GM19324 (cell line): ENCODE data around the gene PCMTD2.

ENCODE experiments used
- ATAC-seq: cut with Tn5 transposase; IDR thresholded peaks from one replicate; pipeline ENCODE4 v1.9.1; 2021; ENCODE audit warnings: mild to moderate bottlenecking, moderate library complexity; ENCODE audit not compliant: unreplicated experiment, low FRiP score

The PCMTD2 gene

GRCh38 chr20:64238115-64238825 lies 17.3 kb upstream of the PCMTD2 start:
- no peak for ATAC-seq

DNA sequence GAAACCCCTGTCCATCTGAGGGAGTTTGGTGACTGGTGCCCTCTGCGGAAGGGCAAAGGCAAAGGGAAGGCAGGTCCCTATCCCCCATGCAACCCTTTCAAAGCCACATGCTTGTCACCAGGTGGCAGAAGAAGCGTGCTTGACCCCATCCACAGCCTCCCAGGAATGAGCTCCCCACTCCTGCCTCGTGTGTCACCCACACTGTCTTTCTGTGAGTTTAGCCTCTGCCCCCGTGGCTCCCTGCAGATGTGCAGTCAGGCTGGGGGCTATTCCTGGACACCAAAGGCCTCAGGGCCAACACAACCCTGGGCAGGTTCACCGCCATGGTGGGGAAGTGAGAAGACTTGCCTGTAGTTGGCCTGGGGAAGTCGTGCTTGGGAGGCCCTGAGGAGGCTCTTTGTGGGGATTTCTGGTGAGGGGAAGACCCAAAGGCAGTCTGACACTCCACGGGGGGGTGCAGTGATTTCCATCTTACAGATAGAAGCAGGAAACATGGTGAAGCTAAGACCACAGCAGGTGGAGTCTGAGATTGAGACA lies 16.6 kb upstream of the PCMTD2 start:
- ATAC-seq, result no peak

GRCh38 chr20:64239449-64240242 lies 15.9 kb upstream of the PCMTD2 start:
- ATAC-seq, result no peak

DNA sequence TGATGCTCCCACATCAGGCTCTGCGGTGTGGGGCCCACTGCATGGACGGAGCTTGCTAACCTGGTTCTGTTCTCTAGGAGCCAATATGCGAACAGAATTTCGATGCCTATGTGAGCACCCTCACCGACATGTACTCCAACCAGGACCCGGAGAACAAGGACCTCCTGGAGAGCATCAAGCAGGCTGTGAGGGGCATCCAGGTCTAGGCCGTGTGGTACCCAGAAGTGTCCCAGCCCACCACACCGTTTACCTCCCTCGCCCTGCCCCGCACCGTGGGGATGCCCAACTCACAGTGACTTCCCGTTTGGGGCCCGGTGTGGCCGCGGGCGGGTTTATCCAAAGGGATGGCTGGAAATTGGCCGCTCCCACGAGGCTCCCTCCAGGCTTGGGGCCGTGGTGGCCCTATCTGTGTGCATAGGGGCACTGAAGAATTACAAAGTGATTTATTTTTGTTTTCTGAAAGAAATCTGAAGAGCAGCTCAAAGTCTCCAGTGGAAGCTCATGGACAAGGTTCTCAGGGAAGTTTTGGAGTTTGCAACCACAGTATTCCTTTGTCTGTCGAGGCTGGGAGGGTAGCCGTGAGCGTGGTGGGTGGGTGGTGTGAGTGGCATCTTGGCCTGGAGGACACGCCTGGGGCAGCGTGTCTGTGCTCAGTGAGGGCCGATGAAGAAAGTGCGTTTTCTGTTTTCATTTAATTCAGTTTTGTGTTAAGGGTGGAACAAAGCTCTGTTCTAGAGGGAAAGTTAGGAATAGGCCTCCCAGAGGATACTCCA lies 15.1 kb upstream of the PCMTD2 start:
- ATAC-seq, result no peak

- no peak for ATAC-seq
Observed at GRCh38 chr20:64241061-64241460, 14.5 kb upstream of the PCMTD2 start.

- no peak for ATAC-seq
Observed at GRCh38 chr20:64242003-64242796, 13.3 kb upstream of the PCMTD2 start.

- no peak for ATAC-seq
Observed at GRCh38 chr20:64242797-64243475, 12.6 kb upstream of the PCMTD2 start.

DNA sequence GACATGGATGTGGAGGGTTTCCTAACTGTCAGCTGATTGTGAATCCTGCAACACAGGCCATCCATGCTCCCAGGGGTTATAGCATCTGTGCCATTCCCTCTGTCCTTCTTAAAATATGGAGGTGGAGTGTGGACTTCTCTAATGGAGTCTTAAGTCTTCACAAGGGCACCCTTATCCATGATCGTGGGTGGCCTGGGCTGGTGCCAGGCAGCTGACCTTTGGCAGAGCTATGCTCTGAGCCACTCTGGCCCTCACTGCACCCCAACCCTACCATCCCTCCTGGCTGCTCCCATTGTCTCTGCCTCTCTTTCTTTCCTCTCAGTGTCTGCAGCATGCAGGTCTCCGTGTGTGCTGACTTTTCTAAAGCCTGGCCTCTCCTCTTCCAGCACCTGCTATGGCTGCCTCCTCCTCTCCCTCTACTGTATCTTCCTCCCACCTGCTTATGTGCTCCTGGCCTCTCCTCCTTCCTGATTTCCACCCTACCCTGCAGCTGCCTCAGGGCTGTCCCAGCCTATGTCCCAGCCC lies 11.2 kb upstream of the PCMTD2 start:
- no peak for ATAC-seq

DNA sequence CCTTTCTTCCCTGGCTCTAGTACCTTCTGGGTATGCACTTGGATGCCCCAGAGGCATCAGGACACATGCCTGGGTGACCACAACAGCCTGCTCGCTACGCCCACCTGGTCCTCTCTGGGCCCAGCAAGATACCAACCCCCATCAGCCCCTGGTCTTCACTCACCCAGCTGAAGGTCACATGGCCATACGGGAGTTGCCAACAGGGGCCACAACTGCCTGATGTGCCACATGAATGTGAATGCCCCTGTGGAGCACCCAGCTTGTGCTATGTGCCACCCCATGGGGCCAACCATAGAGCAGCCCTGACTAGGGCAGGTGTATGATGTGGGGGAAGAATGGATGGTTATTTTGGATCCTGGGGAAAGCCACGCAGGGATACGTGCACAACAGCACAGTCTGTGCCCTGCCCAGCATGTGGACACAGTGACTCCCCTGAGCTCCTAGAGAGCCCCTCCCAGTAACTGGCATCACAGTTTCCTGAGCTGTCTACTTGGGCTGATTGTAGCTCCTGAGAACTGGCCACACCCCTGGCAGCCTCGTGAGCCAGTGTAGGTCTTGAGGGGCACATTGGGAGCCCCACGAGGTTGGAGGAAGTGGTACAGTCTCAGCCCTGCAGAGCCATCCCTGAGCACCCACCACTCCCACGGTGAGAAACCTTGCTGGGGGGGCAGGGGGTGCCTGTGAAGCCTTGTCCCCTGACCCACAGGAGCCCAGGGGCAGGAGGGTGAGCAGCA lies 10.5 kb upstream of the PCMTD2 start:
- no peak for ATAC-seq

DNA sequence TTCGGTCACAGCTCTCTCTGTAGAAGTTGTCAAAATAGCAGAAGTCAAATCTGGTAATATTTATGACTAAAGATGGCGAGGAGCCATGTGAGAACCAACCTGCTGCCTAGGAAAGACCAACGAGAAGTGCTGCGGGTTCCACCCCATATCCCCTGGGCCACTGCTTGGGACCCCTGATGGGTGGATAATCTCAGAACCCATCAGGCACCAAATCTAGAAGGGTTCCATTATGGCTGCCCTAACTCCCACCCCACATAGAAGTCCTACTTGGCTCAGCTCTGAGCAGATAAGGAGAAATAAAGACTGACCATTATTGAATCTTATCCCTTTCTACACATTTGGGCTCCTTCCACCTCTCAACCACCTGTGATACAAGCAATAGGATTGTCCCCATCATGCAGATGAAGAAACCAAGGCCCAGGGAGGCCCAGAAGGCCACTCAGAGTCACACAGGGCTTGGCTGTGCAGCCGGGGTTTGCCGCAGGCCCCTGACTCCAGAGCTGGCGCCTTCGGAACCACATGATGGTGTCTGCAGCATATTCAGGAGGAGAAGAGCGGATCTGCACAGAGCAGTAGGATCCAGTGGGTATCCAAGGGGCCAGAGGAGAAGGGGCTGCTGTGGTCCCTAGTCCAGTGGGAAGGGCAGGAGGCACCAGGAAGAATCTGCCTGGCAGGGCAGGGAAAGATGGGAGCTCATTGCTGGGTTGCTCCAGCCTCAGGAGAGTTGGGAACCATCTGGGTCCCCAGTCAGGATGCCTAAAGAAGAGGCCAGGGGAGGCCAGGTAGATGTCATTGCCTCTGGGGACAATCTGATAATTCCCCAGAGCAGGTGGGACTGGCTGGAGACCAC lies 9.6 kb upstream of the PCMTD2 start:
- ATAC-seq, result no peak

DNA sequence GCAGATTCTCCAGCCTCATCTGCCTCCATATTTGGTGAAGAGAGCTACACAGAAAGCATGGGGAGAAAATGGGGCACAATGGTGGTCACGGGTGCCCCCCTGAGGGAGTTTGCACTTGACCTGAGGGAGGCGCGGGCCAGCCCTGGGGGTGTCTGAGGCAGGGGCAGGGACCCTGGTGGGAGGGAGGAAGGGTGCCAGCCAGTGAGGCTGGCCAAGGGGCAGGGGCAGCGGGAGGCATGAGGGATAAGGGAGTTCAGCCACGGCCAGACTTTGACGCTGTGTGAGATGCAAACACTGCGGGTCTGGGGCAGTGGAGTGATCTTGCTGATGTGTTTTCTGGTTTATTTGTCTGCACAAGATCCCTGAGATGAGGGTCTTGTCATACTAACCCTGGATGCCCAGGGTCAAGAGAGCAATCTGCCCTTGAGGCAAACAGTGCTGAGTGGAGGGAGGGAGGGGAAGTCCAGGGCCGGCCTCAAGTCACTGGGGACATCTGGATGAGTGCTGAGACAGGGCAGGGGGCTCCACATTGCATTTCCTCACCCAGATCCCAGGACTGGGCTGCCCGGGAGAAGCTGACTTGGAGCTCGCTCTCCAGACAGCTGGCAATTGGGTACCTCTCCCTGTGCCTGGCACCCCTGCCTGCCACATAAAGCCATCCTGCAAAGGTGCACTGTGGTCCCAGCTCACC lies 8.8 kb upstream of the PCMTD2 start:
- ATAC-seq, result no peak

GRCh38 chr20:64247307-64247618 lies 8.3 kb upstream of the PCMTD2 start:
- no peak for ATAC-seq

DNA sequence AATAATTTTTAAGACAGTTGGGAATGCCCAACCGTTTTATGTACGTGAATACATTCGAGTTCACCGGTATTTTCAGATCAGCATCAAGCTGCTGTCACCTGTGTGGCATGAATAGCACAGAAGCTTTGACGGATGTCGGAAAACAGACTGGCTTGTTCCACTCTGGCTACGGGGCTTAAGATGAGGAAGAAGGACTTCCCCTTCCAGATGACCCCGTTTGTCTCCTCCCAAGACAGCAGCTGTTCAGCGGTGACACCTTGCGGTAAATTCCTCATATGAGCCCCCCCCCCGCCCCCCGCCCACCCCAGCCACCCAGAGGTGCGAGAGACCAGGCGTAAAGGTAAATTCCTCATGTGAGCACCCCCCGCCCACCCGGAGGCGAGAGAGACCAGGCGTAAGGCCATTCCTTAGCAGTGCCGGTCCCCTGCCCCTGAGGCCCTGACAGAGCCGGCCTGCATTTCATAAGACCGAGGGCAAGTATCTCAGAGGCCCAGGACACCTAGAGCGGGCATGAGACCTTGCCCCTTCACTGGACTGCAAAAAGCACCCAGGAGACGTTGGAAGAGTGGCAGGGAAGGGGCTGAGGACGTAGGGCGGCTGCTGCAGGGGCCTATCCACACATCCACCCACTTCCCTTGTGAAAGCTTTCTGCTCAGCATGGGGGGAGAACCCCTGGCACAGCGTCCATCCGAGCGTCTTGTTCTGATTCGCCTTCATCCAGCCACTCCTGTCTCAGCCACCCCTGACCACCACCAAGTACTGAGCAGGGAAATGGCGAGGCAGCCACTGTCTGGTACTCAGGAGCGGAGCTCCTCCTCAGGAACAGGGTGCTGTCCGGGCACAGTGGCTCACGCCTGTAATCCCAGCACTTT lies 7.3 kb upstream of the PCMTD2 start:
- no peak for ATAC-seq

DNA sequence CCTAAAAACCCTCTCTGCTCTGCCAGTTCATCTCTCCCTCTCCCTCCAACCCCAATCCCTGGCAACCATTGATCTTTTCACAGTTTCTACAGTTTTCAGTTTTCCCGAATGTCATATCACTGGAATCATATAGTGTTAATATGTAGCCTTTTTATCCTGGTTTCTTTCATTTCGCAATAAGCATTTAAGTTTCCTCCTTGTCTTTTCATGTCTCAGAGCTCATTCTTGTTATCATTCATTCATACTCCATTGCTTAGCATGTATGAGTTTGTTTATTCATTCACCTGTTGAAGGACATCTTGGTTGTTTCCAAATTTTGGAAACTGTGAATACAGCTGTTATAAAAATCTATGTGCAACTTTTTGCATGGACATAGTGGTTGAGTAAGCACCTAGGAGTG lies 5.5 kb upstream of the PCMTD2 start:
- no peak for ATAC-seq

- ATAC-seq, result no peak
Observed at GRCh38 chr20:64253000-64253383, 2.6 kb upstream of the PCMTD2 start.

DNA sequence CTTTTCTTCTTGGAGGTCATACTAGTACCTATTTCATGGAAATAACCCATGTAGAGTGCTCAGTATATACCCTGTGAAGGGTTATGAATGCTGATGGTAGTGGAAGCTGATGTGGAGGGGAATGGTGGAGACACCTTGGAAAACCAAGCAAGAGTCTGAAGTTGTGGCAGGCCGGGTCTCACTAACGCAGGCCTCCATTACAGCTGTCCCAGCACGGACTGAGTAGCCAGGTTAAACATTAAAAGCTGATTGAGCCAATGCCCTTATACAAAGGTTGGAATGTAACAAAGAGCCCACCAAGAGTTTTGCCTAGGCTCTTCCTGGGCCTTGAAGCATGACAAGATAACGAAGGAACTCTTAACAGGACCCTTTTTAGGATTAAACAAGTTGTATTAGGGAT lies 2.1 kb upstream of the PCMTD2 start:
- ATAC-seq, result no peak

DNA sequence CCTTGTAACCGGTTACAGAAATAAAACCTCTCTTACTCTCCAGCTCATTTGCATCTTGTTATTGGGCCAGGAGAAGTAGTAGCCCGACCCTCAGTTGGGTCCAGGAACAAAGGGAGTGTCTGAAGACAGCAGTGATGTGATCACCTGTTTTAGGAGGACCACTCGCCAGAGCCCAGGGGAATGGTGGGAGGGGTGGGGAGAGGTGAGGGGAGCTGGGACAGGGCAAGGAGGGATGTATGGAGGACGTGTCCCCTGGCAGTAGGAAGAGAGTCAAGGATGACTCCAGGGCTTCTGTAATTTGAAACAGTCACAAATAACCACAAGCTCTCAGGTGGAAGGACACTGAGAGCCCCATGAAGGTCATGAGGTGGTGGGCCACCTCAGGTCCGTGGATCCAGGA lies 1.4 kb upstream of the PCMTD2 start:
- no peak for ATAC-seq
